Activated naive CD8-positive, alpha-beta T cell treated with anti-CD3 and anti-CD28 coated beads, Interleukin-2, amount 10 ng/mL, durations not matched to agents 7 days and 5 days (primary cell): ENCODE results near the gene SH3RF1. TPM values are rescaled to one million over a fixed set of nuclear protein-coding genes. Genes with fewer than 3 reads are reported as not detected.

Experiments used
- ATAC-seq: fragments of 150-1000 bp; cut with Tn5 transposase; one replicate; pipeline ENCODE4 v1.10.0; 2021; ENCODE audit warnings: low read depth, moderate library complexity
- POLR2A ChIA-PET: fragments of 350-600 bp; sonication (Branson Sonifier 250); formaldehyde crosslinking; loops from one replicate; lab custom pipeline; 2021; ENCODE audit warnings: antibody characterized with exemption; lab: Charles Lee
- DNase-seq: peaks from one replicate; pipeline ENCODE4 v3.0.0; 2021
- H3K27ac Mint-ChIP-seq: one replicate; pipeline ENCODE4 v1.8.0; 2022; ENCODE audit warnings: mild to moderate bottlenecking, mixed read lengths
- H3K27me3 Mint-ChIP-seq: one replicate; pipeline ENCODE4 v1.8.0; 2022; ENCODE audit warnings: mild to moderate bottlenecking, moderate library complexity, mixed read lengths
- H3K36me3 Mint-ChIP-seq: one replicate; pipeline ENCODE4 v1.8.0; 2021; ENCODE audit warnings: mild to moderate bottlenecking, mixed read lengths
- H3K4me1 Mint-ChIP-seq: one replicate; pipeline ENCODE4 v1.8.0; 2021; ENCODE audit warnings: mixed read lengths
- H3K4me3 Mint-ChIP-seq: one replicate; pipeline ENCODE4 v1.8.0; 2022; ENCODE audit warnings: mild to moderate bottlenecking, moderate library complexity, mixed read lengths
- H3K9me3 Mint-ChIP-seq: one replicate; pipeline ENCODE4 v1.8.0; 2021; ENCODE audit warnings: mixed read lengths
- total RNA-seq, 2 experiments: library from RNA; stranded (reverse); gene quantifications; one replicate each; pipeline ENCODE4 v1.2.3, GENCODE V29; 2021

The SH3RF1 gene
- total RNA-seq, 2 experiments from 2014 or later = 0.14 TPM; not detected in 1

GRCh38 chr4:169143335-169143734 is 127.4 kb downstream of the SH3RF1 start:
- Mint-ChIP-seq H3K36me3 (no peaks in the 10 kb centered on the region), H3K9me3 (no peaks in the 10 kb centered on the region), H3K27ac (no peak overlapping the region), H3K27me3 (peaks cover 2% of the 10 kb centered on the region), H3K4me1 (no peaks in the 10 kb centered on the region), H3K4me3 (no peak overlapping the region)
- DNase-seq (no peak), ATAC-seq (no peak)
- POLR2A ChIA-PET = no interaction called here

- DNase-seq (no peak), ATAC-seq (no peak)
- no peak overlapping the region for H3K4me3 Mint-ChIP-seq
- H3K9me3 Mint-ChIP-seq = no peaks in the 10 kb centered on the region
- no peaks in the 10 kb centered on the region for H3K36me3 Mint-ChIP-seq
- H3K27me3 Mint-ChIP-seq = peaks cover 2% of the 10 kb centered on the region
- H3K27ac Mint-ChIP-seq = no peak overlapping the region
- POLR2A ChIA-PET = no interaction called here
- H3K4me1 Mint-ChIP-seq = no peaks in the 10 kb centered on the region
Measured at GRCh38 chr4:169142906-169143305, 127.8 kb downstream of the SH3RF1 start.

DNA sequence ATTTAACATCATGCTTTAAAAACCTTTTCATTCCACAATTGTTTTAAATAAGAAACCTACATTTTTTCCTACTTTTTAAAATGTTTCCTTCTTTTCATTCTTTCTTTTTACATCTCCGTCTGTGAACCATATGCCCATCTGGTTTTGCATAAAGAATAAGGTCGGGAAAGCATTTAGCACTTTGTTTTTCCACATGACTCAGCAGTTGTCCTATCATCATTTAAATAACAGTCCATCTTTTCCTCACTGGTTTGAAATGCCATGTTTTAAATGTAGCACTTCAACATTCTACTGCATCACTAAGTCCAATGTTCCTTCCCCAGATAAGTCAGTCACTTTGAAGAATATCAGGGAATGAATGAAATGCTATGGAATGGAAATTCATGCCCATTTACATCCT is 128.4 kb downstream of the SH3RF1 start:
- H3K4me3 Mint-ChIP-seq = no peak overlapping the region
- no peaks in the 10 kb centered on the region for H3K4me1 Mint-ChIP-seq
- no peaks in the 10 kb centered on the region for H3K9me3 Mint-ChIP-seq
- no peak overlapping the region for H3K27ac Mint-ChIP-seq
- POLR2A ChIA-PET = no interaction called here
- no peaks in the 10 kb centered on the region for H3K36me3 Mint-ChIP-seq
- H3K27me3 Mint-ChIP-seq = peaks cover 5% of the 10 kb centered on the region
- no peak for DNase-seq
- no peak for ATAC-seq

DNA sequence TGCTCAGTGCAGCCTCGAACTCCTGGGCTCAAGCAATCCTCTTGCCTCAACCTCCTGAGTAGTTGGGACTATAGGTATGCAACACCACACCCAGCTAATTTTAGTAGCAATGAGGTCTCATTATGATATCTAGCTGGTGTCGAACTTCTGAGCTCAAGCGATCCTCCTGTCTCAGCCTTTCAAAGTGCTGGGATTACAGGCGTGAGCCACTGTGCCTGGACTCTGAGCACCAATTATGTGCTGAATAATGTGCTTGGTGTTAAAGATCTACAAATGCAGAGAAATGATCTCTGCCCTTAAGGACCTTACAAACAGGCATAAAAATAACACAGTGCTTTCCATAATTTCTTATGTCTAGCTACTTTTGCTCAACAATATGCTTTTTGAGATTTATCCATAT is 131.7 kb downstream of the SH3RF1 start:
- peaks cover 9% of the 10 kb centered on the region for H3K27me3 Mint-ChIP-seq
- POLR2A ChIA-PET = no interaction called here
- no peaks in the 10 kb centered on the region for H3K9me3 Mint-ChIP-seq
- H3K4me1 Mint-ChIP-seq = no peaks in the 10 kb centered on the region
- no peak for ATAC-seq
- no peak overlapping the region for H3K4me3 Mint-ChIP-seq
- DNase-seq = no peak
- H3K27ac Mint-ChIP-seq = no peak overlapping the region
- H3K36me3 Mint-ChIP-seq = no peaks in the 10 kb centered on the region

GRCh38 chr4:169137558-169137920 is 133.2 kb downstream of the SH3RF1 start:
- no peak for DNase-seq
- H3K27me3 Mint-ChIP-seq = peaks cover 9% of the 10 kb centered on the region
- POLR2A ChIA-PET = no interaction called here
- H3K36me3 Mint-ChIP-seq = no peaks in the 10 kb centered on the region
- no peak overlapping the region for H3K27ac Mint-ChIP-seq
- no peaks in the 10 kb centered on the region for H3K4me1 Mint-ChIP-seq
- no peak for ATAC-seq
- no peak overlapping the region for H3K4me3 Mint-ChIP-seq
- no peaks in the 10 kb centered on the region for H3K9me3 Mint-ChIP-seq

GRCh38 chr4:169136796-169137557 is 133.8 kb downstream of the SH3RF1 start:
- Mint-ChIP-seq H3K27ac (no peak overlapping the region), H3K27me3 (peaks cover 9% of the 10 kb centered on the region), H3K4me1 (no peaks in the 10 kb centered on the region), H3K4me3 (no peak overlapping the region), H3K36me3 (no peaks in the 10 kb centered on the region), H3K9me3 (no peaks in the 10 kb centered on the region)
- ATAC-seq (no peak), DNase-seq (no peak)
- POLR2A ChIA-PET = no interaction called here

DNA sequence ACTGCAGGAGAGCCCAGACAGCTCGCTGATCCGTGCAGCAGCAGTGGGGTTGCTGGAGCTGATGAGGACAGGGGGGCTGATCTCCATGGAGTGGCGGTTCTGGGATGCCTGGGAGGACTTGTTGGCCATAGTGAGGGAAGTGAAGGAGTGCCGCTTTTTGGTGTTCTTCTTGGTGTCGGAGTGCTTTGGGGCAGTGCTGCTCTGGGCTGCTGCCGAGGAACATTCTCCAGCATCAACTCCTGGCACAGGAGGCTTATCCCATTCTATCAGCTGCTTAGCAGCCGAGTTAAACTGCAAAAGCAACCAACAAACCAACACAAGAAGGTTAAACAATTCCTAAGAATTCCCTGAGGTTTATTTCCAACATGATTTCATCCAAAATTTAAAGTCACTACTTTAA is 134.4 kb downstream of the SH3RF1 start:
- peaks cover 9% of the 10 kb centered on the region for H3K27me3 Mint-ChIP-seq
- H3K9me3 Mint-ChIP-seq = no peaks in the 10 kb centered on the region
- no peak overlapping the region for H3K27ac Mint-ChIP-seq
- POLR2A ChIA-PET = no interaction called here
- H3K36me3 Mint-ChIP-seq = no peaks in the 10 kb centered on the region
- H3K4me3 Mint-ChIP-seq = no peak overlapping the region
- DNase-seq (no peak), ATAC-seq (no peak)
- H3K4me1 Mint-ChIP-seq = no peaks in the 10 kb centered on the region

DNA sequence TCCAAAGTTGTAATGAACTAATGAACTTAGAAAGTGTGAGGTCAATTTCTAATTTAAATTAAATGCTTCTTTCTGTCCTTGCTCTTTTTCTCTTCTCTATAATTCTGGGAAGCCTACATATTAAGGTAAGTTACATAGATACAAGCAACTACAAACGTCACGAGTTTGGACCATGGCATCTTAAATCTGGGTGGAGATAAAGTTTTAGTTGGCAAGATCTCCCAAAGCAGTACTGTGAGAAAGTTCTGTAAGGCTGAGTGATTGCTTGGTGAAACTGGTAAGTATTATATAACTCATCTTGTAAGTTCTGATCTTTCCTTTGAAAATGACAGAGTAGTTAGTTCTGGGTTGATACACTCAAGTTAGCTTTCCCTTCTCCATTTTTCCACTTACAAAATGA is 135.0 kb downstream of the SH3RF1 start:
- Mint-ChIP-seq H3K27me3 (peaks cover 8% of the 10 kb centered on the region), H3K9me3 (no peaks in the 10 kb centered on the region), H3K36me3 (no peaks in the 10 kb centered on the region), H3K4me1 (no peaks in the 10 kb centered on the region), H3K27ac (no peak overlapping the region), H3K4me3 (no peak overlapping the region)
- ATAC-seq = no peak
- DNase-seq = no peak
- POLR2A ChIA-PET = no interaction called here

DNA sequence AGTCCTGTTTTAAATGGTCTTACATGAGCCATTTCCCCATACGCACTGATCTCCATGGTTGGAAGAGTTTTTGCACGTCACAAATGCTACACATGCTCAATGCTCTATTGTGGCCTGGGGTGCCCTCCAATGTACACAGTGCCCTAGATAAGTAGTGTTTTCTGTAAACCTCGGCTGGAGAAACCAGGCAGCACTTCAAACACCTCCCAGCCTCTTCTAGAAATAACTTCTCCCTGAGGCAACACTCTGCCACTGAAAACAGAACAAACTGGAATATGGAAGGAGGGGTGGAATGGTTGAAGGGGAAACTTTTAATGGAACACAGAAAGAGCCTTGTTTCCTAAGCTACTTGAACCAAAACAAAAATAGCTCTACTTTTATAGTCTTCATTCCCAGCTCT is 136.8 kb downstream of the SH3RF1 start:
- Mint-ChIP-seq H3K27ac (no peak overlapping the region), H3K27me3 (peaks cover 7% of the 10 kb centered on the region), H3K4me3 (no peak overlapping the region), H3K4me1 (peaks cover 1% of the 10 kb centered on the region), H3K9me3 (no peaks in the 10 kb centered on the region), H3K36me3 (no peaks in the 10 kb centered on the region)
- ATAC-seq (no peak), DNase-seq (no peak)
- POLR2A ChIA-PET = no interaction called here

DNA sequence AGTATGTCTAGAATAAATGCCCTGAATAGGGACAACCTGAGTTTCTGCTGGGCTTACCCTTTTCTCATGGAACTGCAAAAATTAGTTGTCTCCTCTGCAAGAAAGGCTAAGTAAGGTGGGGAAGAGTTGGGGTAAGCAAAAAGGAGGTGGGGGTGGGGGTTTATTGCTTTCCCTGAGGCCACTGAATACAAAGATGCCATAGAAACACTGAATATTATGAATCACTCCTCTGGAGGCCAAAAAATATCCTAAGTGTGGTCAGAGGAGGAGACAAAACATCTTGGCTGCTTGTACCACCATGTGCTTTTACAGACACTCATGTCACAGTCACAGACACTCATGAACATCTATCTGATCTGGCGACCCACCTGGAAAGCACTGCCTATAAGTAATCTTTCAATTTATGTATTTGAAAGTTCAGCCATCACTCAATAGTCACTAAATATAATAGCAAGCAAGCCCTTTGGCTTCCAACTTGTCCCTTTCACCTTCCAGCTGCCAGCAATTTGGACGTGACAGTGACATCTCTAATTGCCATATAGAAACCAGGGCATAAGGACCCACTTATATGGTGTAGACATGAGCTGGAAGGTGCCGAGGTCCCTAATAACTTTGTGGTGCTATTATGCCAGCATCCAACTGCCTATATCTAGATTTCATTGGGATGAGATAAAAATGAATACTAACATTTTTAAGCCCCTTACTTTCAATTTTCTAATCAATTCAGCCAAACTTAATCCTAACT is 138.0 kb downstream of the SH3RF1 start:
- Mint-ChIP-seq H3K27me3 (peaks cover 7% of the 10 kb centered on the region), H3K4me3 (no peak overlapping the region), H3K36me3 (no peaks in the 10 kb centered on the region), H3K27ac (no peak overlapping the region), H3K4me1 (peaks cover 1% of the 10 kb centered on the region), H3K9me3 (no peaks in the 10 kb centered on the region)
- DNase-seq (no peak), ATAC-seq (no peak)
- POLR2A ChIA-PET = no interaction called here

GRCh38 chr4:169131556-169132208 is 139.1 kb downstream of the SH3RF1 start:
- ATAC-seq (no peak), DNase-seq (no peak)
- Mint-ChIP-seq H3K36me3 (no peaks in the 10 kb centered on the region), H3K27me3 (peaks cover 4% of the 10 kb centered on the region), H3K4me1 (peaks cover 1% of the 10 kb centered on the region), H3K9me3 (no peaks in the 10 kb centered on the region), H3K4me3 (no peak overlapping the region), H3K27ac (no peak overlapping the region)
- POLR2A ChIA-PET = no interaction called here

DNA sequence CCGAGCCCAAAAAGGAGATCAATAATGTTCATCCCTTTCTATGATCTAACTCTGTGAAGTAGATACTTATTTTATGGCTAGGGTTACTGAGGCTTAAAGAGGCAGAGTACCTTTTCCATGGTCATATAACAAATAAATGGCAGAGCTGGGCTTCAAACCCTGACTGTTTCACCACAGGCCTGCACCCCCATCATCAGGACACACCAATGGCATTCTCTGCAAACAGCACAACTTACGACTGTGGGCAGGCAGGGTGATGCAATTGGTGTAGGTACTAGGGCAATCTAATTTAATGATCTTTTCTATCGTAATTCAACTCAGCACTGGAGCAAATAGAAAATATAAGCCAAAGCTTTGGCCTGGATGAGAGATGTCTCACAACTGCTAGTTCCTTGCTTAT is 141.9 kb downstream of the SH3RF1 start:
- ATAC-seq (no peak), DNase-seq (no peak)
- Mint-ChIP-seq H3K9me3 (no peaks in the 10 kb centered on the region), H3K4me3 (no peak overlapping the region), H3K27me3 (no peaks in the 10 kb centered on the region), H3K36me3 (no peaks in the 10 kb centered on the region), H3K4me1 (peaks cover 1% of the 10 kb centered on the region), H3K27ac (no peak overlapping the region)
- POLR2A ChIA-PET = no interaction called here

DNA sequence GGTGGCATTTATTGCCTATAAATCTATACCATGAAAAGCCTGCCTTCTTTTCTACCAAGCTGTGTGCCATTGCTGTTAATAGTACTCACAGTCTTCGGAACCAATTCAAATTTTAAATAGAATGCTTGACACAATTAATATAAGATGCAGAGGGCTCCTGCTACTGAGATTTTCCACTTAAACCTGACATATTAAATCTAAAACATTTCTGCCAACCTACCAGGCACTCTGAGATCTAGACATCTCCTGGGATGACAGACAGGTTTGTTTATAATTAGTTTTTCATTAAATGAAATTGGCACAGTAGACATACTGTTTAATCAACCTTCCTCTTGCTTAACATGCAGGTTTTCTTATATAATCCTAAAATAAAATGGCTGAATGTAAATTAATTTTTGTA is 143.4 kb downstream of the SH3RF1 start:
- no peak overlapping the region for H3K4me3 Mint-ChIP-seq
- H3K27me3 Mint-ChIP-seq = no peaks in the 10 kb centered on the region
- ATAC-seq (no peak), DNase-seq (no peak)
- no peaks in the 10 kb centered on the region for H3K36me3 Mint-ChIP-seq
- H3K27ac Mint-ChIP-seq = no peak overlapping the region
- peaks cover 1% of the 10 kb centered on the region for H3K4me1 Mint-ChIP-seq
- POLR2A ChIA-PET = no interaction called here
- H3K9me3 Mint-ChIP-seq = no peaks in the 10 kb centered on the region

- Mint-ChIP-seq H3K4me1 (peaks cover 1% of the 10 kb centered on the region), H3K4me3 (no peak overlapping the region), H3K27me3 (peaks cover 2% of the 10 kb centered on the region), H3K9me3 (no peaks in the 10 kb centered on the region), H3K27ac (no peak overlapping the region), H3K36me3 (no peaks in the 10 kb centered on the region)
- DNase-seq (no peak), ATAC-seq (no peak)
- POLR2A ChIA-PET = no interaction called here
Measured at GRCh38 chr4:169124661-169125060, 146.1 kb downstream of the SH3RF1 start.
